ENCODE data around the gene ADARB2. TPM values are rescaled to one million over a fixed set of nuclear protein-coding genes. Genes with fewer than 3 reads are reported as not detected.

Gene ADARB2
- not detected in 2 replicates for total RNA-seq

DNA sequence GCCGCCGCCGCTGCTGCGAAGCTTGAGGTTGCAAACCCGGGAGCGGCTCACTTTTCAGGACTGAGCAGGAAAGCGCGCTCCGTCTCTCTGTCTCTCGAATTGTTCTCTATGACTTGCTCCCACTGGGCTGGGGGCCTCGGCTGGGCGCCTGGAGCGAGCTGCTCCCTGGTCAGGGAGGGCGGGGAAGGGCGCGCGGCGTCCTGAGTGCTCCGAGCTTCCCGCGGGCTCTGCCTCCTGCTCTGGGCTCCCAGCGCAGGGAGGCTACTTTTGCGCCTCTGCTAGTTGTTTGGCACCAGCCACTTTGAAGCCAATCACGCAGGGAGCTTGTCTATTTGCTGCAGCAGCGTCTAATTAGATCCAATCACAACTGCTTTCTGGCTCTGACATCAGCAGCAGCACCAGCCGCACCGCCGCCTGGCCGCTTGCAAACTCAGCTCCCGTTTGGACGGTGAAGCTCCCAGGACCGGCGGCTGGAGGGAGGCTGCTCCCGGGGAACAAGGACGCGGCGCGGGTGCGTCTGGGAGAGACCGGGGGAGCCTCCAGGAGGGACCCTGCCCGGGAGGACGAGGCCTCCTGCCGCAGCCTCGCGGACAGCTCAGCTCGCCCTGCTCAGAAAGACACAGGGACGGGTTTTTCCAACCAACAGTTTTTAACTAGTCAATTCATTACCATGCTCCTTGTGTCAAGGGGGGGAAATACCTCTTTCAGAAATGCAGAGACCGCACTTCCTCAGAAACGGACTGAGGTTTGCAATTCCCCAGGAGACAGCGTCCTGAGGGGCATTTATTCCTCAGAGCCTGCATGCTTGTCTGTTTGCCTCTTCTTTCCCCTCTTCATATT is at the start of gene ADARB2:
TSS of gene ADARB2 (minus strand) at position 304 of the 840 bp plus-strand sequence.

Measured in pericardium fibroblast (primary cell).